ENCODE measurements around the gene NF2.
A peak's percentile ranks its signal among the peaks of the same experiment; 100 is the strongest.

The NF2 gene

GRCh38 chr22:29683536-29683935 lies 80.1 kb downstream of the NF2 start:
- H3K27me3 ChIP-seq (ENCODE audit: insufficient read depth, low read depth), result no peaks in the 10 kb centered on the region
- no peak overlapping the region for H3K27ac ChIP-seq
- no peaks in the 10 kb centered on the region for H3K36me3 ChIP-seq (ENCODE audit: insufficient read depth)
- no peaks in the 10 kb centered on the region for H3K4me1 ChIP-seq (ENCODE audit: low read depth, poor library complexity, severe bottlenecking)
- no peak overlapping the region for H2AFZ ChIP-seq (ENCODE audit: low read depth)
- no peaks in the 10 kb centered on the region for H4K20me1 ChIP-seq (ENCODE audit: insufficient read depth)
- no peak overlapping the region for H3K4me2 ChIP-seq
- H3K79me2 ChIP-seq (ENCODE audit: insufficient read depth, low read depth), result no peaks in the 10 kb centered on the region
- H3K9ac ChIP-seq, result no peak overlapping the region
- no peak for TF ChIP-seq CTCF (conservative IDR thresholded peaks at IDR 0.05; ENCODE audit: low read depth, low read length)
- no peak overlapping the region for H3K4me3 ChIP-seq (IDR thresholded peaks at IDR 0.05; ENCODE audit: insufficient read depth, low read depth, low read length)

GRCh38 chr22:29684244-29684643 lies 80.8 kb downstream of the NF2 start:
- no peak for TF ChIP-seq CTCF (conservative IDR thresholded peaks at IDR 0.05; ENCODE audit: low read depth, low read length)
- no peak overlapping the region for H3K4me2 ChIP-seq
- no peaks in the 10 kb centered on the region for H3K27me3 ChIP-seq (ENCODE audit: insufficient read depth, low read depth)
- H3K4me1 ChIP-seq (ENCODE audit: low read depth, poor library complexity, severe bottlenecking), result no peaks in the 10 kb centered on the region
- no peak overlapping the region for H3K4me3 ChIP-seq (IDR thresholded peaks at IDR 0.05; ENCODE audit: insufficient read depth, low read depth, low read length)
- H3K36me3 ChIP-seq (ENCODE audit: insufficient read depth), result no peaks in the 10 kb centered on the region
- no peak overlapping the region for H2AFZ ChIP-seq (ENCODE audit: low read depth)
- no peaks in the 10 kb centered on the region for H3K79me2 ChIP-seq (ENCODE audit: insufficient read depth, low read depth)
- no peak overlapping the region for H3K9ac ChIP-seq
- no peak overlapping the region for H3K27ac ChIP-seq
- no peaks in the 10 kb centered on the region for H4K20me1 ChIP-seq (ENCODE audit: insufficient read depth)

- H2AFZ ChIP-seq (ENCODE audit: low read depth), result no peak overlapping the region
- no peak overlapping the region for H3K4me2 ChIP-seq
- H4K20me1 ChIP-seq (ENCODE audit: insufficient read depth), result no peaks in the 10 kb centered on the region
- H3K27ac ChIP-seq, result no peak overlapping the region
- no peaks in the 10 kb centered on the region for H3K36me3 ChIP-seq (ENCODE audit: insufficient read depth)
- no peak overlapping the region for H3K9ac ChIP-seq
- H3K4me1 ChIP-seq (ENCODE audit: low read depth, poor library complexity, severe bottlenecking), result no peaks in the 10 kb centered on the region
- no peaks in the 10 kb centered on the region for H3K27me3 ChIP-seq (ENCODE audit: insufficient read depth, low read depth)
- no peak overlapping the region for H3K4me3 ChIP-seq (IDR thresholded peaks at IDR 0.05; ENCODE audit: insufficient read depth, low read depth, low read length)
- H3K79me2 ChIP-seq (ENCODE audit: insufficient read depth, low read depth), result no peaks in the 10 kb centered on the region
- no peak for TF ChIP-seq CTCF (conservative IDR thresholded peaks at IDR 0.05; ENCODE audit: low read depth, low read length)
These were observed 85.9 kb downstream of the NF2 start for GRCh38 chr22:29689206-29689879.

- TF ChIP-seq CTCF (conservative IDR thresholded peaks at IDR 0.05; ENCODE audit: low read depth, low read length), result peak; percentile 55
- Histone ChIP-seq H3K4me2 (no peak overlapping the region), H3K27me3 (ENCODE audit: insufficient read depth, low read depth) (no peaks in the 10 kb centered on the region), H3K36me3 (ENCODE audit: insufficient read depth) (no peaks in the 10 kb centered on the region), H2AFZ (ENCODE audit: low read depth) (no peak overlapping the region), H4K20me1 (ENCODE audit: insufficient read depth) (no peaks in the 10 kb centered on the region), H3K9ac (no peak overlapping the region), H3K4me1 (ENCODE audit: low read depth, poor library complexity, severe bottlenecking) (no peaks in the 10 kb centered on the region), H3K79me2 (ENCODE audit: insufficient read depth, low read depth) (no peaks in the 10 kb centered on the region), H3K27ac (no peak overlapping the region), H3K4me3 (IDR thresholded peaks at IDR 0.05; ENCODE audit: insufficient read depth, low read depth, low read length) (no peak overlapping the region)
These were observed 86.4 kb downstream of the NF2 start for GRCh38 chr22:29689880-29690213.

Measured in KMS-11 (cell line).